GM18526 (cell line): ENCODE results near the gene AJUBA.

Experiments used
- POLR2A ChIP-seq: IDR thresholded peaks from 3 replicates; pipeline ENCODE4 v1.6.1; 2011; ENCODE audit not compliant: insufficient read length; ENCODE audit errors: extremely low read depth

The AJUBA gene

DNA sequence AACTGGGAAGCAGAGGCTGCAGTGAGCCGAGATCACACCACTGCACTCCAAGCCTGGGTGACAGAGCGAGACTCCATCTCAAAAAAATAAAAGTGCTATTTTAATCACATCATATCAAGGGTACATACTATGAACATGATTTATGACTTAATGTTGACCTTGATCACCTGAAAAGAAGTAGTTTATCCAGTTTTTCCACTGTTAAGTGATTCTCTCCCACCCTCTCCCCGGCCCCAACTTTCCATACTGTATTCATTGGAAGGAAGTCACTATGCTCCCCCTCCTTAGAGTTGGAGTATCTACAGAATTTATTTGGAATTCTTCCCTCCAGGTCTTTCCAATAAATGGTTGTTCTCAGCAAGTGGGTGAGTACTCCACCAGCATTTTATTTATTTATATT, 50.2 kb downstream of the AJUBA start:
- TF ChIP-seq POLR2A, result no peak

DNA sequence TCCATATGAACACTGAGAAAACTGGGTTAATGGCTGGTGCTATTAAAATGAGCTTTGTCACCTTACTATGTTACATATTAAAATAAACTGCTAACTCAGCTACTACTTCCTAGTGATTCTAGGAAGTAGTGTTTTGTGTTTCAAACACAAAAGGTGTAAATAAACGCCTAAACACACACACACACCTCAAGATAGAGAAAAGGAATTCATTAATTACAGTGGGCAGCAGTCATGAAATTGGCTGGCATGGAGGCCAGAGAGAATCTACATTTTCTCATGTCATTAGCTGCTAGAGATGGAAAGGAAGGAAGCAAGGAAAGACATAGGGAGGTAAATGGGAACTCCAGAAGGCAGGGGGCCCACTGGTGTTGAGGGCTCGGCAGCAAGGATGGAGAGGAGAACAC, 52.4 kb downstream of the AJUBA start:
- no peak for TF ChIP-seq POLR2A

DNA sequence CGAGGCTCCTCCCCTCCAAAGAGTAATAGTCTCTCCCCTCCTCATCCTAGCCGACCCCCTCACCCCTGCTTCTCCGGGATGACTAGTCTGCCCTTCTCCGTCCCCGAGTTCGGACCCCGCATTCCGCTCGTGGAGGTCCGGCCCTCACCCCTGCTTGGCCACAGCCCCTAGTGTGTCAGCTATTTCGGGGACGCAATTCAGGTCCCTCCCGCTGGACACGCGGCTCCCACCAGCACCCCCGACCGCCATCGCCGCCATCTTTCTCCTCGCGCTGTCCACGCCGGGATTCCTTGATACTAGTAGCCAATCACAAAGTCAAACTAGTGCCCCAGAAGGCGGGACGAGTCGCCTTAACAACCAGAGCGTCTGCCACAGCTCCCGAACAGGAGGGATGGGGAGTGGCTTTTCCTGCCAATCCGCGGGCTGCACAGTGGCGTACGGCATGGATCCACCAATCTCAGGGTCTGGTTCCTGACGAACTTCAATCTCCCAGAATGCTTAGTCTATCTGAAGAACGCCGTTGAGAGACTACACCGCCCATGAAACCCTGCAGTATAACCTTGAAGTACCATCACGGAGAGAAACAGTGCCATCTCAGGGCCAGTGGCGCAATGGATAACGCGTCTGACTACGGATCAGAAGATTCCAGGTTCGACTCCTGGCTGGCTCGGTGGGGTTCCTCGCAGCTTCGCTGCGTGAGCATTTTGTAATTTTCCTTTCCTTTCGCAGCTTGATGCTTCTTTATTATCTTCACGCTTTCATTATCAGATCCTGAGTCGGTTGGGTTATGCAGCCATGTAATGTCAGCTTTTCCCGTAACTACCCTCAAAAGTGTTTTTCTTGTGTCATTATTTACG, 53.0 kb downstream of the AJUBA start, which contains the start of gene PRMT5:
Gene PRMT5 (minus strand): TSS at position 273 of the 857 bp plus-strand sequence. CDS start 15 bp downstream, at position 258.
- peak; percentile 95 for TF ChIP-seq POLR2A

DNA sequence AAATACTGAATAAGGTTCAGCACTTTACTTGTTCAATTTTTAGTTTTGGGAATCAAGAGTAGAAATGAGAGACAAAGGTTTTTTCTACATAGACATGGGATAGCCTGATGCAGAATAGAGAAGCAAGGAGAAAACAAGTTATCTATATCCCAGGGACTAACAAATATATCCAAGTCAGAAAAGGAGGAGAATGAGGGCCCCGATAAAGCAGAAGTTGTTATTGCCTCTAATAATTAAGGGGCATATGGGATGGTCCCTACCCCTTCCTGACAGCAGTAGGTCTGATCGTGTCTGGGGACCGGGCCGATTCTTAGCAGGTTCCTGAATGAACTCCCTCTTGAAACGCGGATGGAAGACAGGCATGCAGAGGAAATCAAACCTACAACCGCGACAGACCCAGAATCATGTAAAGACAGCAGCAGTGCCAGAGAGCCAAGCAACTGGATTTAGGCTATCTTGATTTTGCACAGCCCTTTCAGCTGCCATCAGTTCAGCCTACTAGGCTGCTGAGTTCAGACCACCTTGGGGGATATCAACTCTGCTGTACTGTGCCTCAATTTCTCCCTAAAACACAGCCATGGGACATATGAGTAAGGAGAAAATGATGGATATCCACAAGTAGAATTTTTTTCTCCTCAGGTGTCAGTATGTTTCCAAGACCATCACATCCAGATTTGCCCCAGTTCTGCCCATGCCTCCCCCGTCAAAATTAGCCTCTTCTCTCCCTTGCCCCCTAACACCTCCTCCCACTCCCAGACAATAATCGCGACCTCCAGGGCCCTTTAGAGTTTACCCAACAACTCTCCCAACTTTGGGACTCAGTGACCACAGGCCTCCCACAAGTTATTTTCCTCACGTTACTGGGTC, 53.9 kb downstream of the AJUBA start:
- TF ChIP-seq POLR2A, result no peak

DNA sequence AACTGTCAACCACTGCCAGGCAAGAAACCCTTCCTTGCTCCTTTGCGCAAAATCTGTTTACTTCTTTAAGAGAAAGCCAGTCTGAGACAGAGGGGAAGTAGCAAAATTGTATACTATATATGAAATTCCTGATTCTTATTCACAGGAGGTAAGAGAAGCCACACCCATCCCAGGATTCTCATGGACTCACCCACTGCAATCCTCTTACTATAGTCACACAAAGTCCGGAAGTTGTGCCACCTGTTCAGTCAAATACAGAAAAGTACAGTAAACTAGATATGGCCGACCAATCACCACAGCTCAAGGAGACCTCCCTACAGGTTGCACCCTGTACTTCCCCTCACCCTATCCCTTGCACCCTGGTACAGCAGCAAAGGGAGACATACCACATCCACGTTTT, 56.0 kb downstream of the AJUBA start:
- TF ChIP-seq POLR2A, result no peak

DNA sequence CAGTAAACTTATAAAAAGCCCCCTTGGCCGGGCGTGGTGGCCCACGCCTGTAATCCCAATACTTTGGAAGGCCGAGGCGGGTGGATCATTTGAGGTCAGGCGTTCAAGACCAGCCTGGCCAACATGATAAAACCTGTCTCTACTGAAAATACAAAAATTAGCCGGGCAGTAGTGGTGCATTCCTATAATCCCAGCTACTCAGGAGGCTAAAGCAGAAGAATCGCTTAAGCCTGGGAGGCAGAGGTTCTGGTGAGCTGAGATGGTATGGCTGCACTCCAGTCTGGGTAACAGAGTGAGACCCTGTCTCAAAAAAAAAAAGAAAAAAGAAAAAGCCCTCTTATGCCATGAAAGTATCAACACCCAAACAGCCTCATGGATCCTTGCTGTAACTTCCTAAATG, 56.8 kb downstream of the AJUBA start:
- TF ChIP-seq POLR2A, result no peak

DNA sequence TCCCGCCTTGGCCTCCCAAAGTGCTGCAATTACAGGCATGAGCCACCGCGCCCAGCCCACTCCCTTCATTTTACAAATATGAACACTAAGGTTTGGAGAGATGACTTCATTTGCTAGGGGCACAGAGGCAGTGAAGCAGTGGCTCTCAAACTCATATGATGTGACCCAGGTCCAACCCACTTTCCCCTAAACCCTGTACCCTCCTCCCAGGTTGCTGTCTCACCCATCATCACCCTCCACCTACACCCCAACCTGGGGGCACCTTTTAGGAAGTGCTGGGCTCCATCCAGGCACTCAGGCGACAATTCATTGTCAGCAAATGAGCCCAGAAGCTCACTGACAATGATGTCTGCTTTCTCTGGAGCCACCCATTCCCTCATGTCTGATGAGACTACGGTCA, 58.6 kb downstream of the AJUBA start:
- TF ChIP-seq POLR2A, result no peak

DNA sequence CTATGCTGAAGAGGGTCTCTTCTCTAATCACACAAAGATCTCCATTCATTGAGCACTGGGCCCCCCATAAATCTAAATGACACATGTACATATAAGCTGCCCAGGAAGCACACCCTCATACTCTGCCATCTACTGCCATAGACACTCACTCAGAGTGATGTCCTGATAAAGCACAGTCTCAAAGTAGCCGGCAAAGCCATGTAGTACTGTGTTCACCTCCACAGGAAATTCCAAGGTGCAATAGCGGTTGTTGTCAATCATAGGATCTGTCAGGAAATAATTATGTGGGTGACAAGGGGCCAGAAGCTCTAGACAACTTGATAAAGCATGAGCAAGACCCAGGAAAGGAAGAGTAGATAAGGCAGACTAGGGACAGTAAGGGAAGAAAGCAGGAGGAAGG, 60.1 kb downstream of the AJUBA start:
- TF ChIP-seq POLR2A, result no peak
